Activated naive CD4-positive, alpha-beta T cell treated with anti-CD3 and anti-CD28 coated beads, Interleukin-2, amount 10 ng/mL, durations not matched to agents 7 days and 5 days (primary cell): Measurements from ENCODE around the gene CCDC175.

ENCODE experiments used
- CTCF ChIA-PET: fragments of 350-600 bp; sonication (Branson Sonifier 250); formaldehyde crosslinking; loops from one replicate; lab custom pipeline; 2021; ENCODE audit warnings: antibody characterized with exemption; lab: Charles Lee
- DNase-seq: peaks from one replicate; pipeline ENCODE4 v3.0.0-alpha.2; 2020
- H3K27ac Mint-ChIP-seq: one replicate; pipeline ENCODE4 v1.8.0; 2021; ENCODE audit warnings: mild to moderate bottlenecking, moderate library complexity, mixed read lengths
- H3K27me3 Mint-ChIP-seq: one replicate; pipeline ENCODE4 v1.8.0; 2021; ENCODE audit warnings: mild to moderate bottlenecking, mixed read lengths
- H3K36me3 Mint-ChIP-seq: one replicate; pipeline ENCODE4 v1.8.0; 2021; ENCODE audit warnings: mixed read lengths
- H3K4me1 Mint-ChIP-seq: one replicate; pipeline ENCODE4 v1.8.0; 2021; ENCODE audit warnings: mixed read lengths
- H3K4me3 Mint-ChIP-seq: one replicate; pipeline ENCODE4 v1.8.0; 2021; ENCODE audit warnings: mild to moderate bottlenecking, moderate library complexity, mixed read lengths
- H3K9me3 Mint-ChIP-seq: one replicate; pipeline ENCODE4 v1.8.0; 2021; ENCODE audit warnings: mixed read lengths

CCDC175 gene

GRCh38 chr14:59570122-59570521 is 6.5 kb downstream of the CCDC175 start:
- CTCF ChIA-PET, result no interaction called here
- DNase-seq, result no peak

GRCh38 chr14:59566725-59567124 is 9.9 kb downstream of the CCDC175 start:
- Mint-ChIP-seq H3K36me3 (no peaks in the 10 kb centered on the region), H3K4me1 (no peaks in the 10 kb centered on the region), H3K4me3 (no peak overlapping the region), H3K9me3 (no peaks in the 10 kb centered on the region), H3K27ac (no peak overlapping the region), H3K27me3 (peaks cover 40% of the 10 kb centered on the region)
- CTCF ChIA-PET, result no interaction called here
- no peak for DNase-seq

More at GRCh38 chr14:59570122-59570521, 6.5 kb downstream of the CCDC175 start:
- Mint-ChIP-seq H3K4me3 (no peak overlapping the region), H3K9me3 (no peaks in the 10 kb centered on the region), H3K4me1 (no peaks in the 10 kb centered on the region), H3K27me3 (peaks cover 43% of the 10 kb centered on the region), H3K36me3 (no peaks in the 10 kb centered on the region), H3K27ac (no peak overlapping the region)

GRCh38 chr14:59566296-59566695 is 10.3 kb downstream of the CCDC175 start:
- Mint-ChIP-seq H3K9me3 (no peaks in the 10 kb centered on the region), H3K4me3 (no peak overlapping the region), H3K27me3 (peaks cover 39% of the 10 kb centered on the region), H3K36me3 (no peaks in the 10 kb centered on the region), H3K27ac (no peak overlapping the region), H3K4me1 (no peaks in the 10 kb centered on the region)
- CTCF ChIA-PET, result no interaction called here
- DNase-seq, result no peak

GRCh38 chr14:59565087-59565486 is 11.5 kb downstream of the CCDC175 start:
- peaks cover 30% of the 10 kb centered on the region for H3K27me3 Mint-ChIP-seq
- no peak overlapping the region for H3K27ac Mint-ChIP-seq
- no peaks in the 10 kb centered on the region for H3K9me3 Mint-ChIP-seq
- no peak for DNase-seq
- no peaks in the 10 kb centered on the region for H3K4me1 Mint-ChIP-seq
- H3K36me3 Mint-ChIP-seq, result no peaks in the 10 kb centered on the region
- no peak overlapping the region for H3K4me3 Mint-ChIP-seq
- CTCF ChIA-PET, result interaction anchor here (1.3 kb wide), 1 partner anchor 12 kb away, joined by 4 read pairs; no protein-coding TSS in a partner anchor

GRCh38 chr14:59564366-59564765 is 12.2 kb downstream of the CCDC175 start:
- H3K4me3 Mint-ChIP-seq, result no peak overlapping the region
- CTCF ChIA-PET, result no interaction called here
- DNase-seq, result no peak
- H3K4me1 Mint-ChIP-seq, result no peaks in the 10 kb centered on the region
- H3K27me3 Mint-ChIP-seq, result peaks cover 30% of the 10 kb centered on the region
- H3K9me3 Mint-ChIP-seq, result no peaks in the 10 kb centered on the region
- no peaks in the 10 kb centered on the region for H3K36me3 Mint-ChIP-seq
- no peak overlapping the region for H3K27ac Mint-ChIP-seq

GRCh38 chr14:59547310-59547709 is 29.3 kb downstream of the CCDC175 start:
- H3K4me1 Mint-ChIP-seq, result no peaks in the 10 kb centered on the region
- DNase-seq, result no peak
- H3K27me3 Mint-ChIP-seq, result peaks cover 9% of the 10 kb centered on the region
- H3K27ac Mint-ChIP-seq, result no peak overlapping the region
- CTCF ChIA-PET, result no interaction called here
- H3K36me3 Mint-ChIP-seq, result no peaks in the 10 kb centered on the region
- H3K9me3 Mint-ChIP-seq, result no peaks in the 10 kb centered on the region
- no peak overlapping the region for H3K4me3 Mint-ChIP-seq

- Mint-ChIP-seq H3K27me3 (no peaks in the 10 kb centered on the region), H3K36me3 (no peaks in the 10 kb centered on the region), H3K27ac (no peak overlapping the region), H3K9me3 (no peaks in the 10 kb centered on the region), H3K4me1 (no peaks in the 10 kb centered on the region), H3K4me3 (no peak overlapping the region)
- DNase-seq, result no peak
- CTCF ChIA-PET, result interaction anchor here (0.7 to 1.2 kb wide), 3 partner anchors 8 to 1073 kb away, joined by 3 read pairs; no protein-coding TSS in a partner anchor
Observed at GRCh38 chr14:59543873-59544272, 32.7 kb downstream of the CCDC175 start.

GRCh38 chr14:59541731-59542130 is 34.9 kb downstream of the CCDC175 start:
- CTCF ChIA-PET, result interaction anchor here (0.6 kb wide), 1 partner anchor 20 kb away, joined by 3 read pairs; no protein-coding TSS in a partner anchor
- no peaks in the 10 kb centered on the region for H3K4me1 Mint-ChIP-seq
- H3K4me3 Mint-ChIP-seq, result no peak overlapping the region
- no peaks in the 10 kb centered on the region for H3K27me3 Mint-ChIP-seq
- no peaks in the 10 kb centered on the region for H3K36me3 Mint-ChIP-seq
- no peak for DNase-seq
- no peaks in the 10 kb centered on the region for H3K9me3 Mint-ChIP-seq
- H3K27ac Mint-ChIP-seq, result no peak overlapping the region

GRCh38 chr14:59540852-59541251 is 35.8 kb downstream of the CCDC175 start:
- Mint-ChIP-seq H3K9me3 (no peaks in the 10 kb centered on the region), H3K4me3 (no peak overlapping the region), H3K27ac (no peak overlapping the region), H3K36me3 (no peaks in the 10 kb centered on the region), H3K4me1 (no peaks in the 10 kb centered on the region), H3K27me3 (no peaks in the 10 kb centered on the region)
- DNase-seq, result no peak
- CTCF ChIA-PET, result no interaction called here

- Mint-ChIP-seq H3K27me3 (no peaks in the 10 kb centered on the region), H3K36me3 (no peaks in the 10 kb centered on the region), H3K9me3 (no peaks in the 10 kb centered on the region), H3K27ac (no peak overlapping the region), H3K4me3 (no peak overlapping the region), H3K4me1 (no peaks in the 10 kb centered on the region)
- CTCF ChIA-PET, result no interaction called here
- DNase-seq, result no peak
Observed at GRCh38 chr14:59538936-59539335, 37.7 kb downstream of the CCDC175 start.

- Mint-ChIP-seq H3K27ac (no peak overlapping the region), H3K4me1 (no peaks in the 10 kb centered on the region), H3K4me3 (no peak overlapping the region), H3K9me3 (no peaks in the 10 kb centered on the region), H3K27me3 (no peaks in the 10 kb centered on the region), H3K36me3 (no peaks in the 10 kb centered on the region)
- CTCF ChIA-PET, result no interaction called here
- DNase-seq, result no peak
Observed at GRCh38 chr14:59537476-59537875, 39.1 kb downstream of the CCDC175 start.

GRCh38 chr14:59534361-59534987 is 42.1 kb downstream of the CCDC175 start:
- Mint-ChIP-seq H3K4me3 (no peak overlapping the region), H3K27me3 (peaks cover 8% of the 10 kb centered on the region), H3K9me3 (no peaks in the 10 kb centered on the region), H3K4me1 (no peaks in the 10 kb centered on the region), H3K27ac (no peak overlapping the region), H3K36me3 (no peaks in the 10 kb centered on the region)
- CTCF ChIA-PET, result no interaction called here
- no peak for DNase-seq

- Mint-ChIP-seq H3K4me3 (no peak overlapping the region), H3K4me1 (no peaks in the 10 kb centered on the region), H3K27ac (no peak overlapping the region), H3K36me3 (no peaks in the 10 kb centered on the region), H3K9me3 (no peaks in the 10 kb centered on the region), H3K27me3 (peaks cover 21% of the 10 kb centered on the region)
- CTCF ChIA-PET, result no interaction called here
- DNase-seq, result no peak
Observed at GRCh38 chr14:59532419-59532818, 44.2 kb downstream of the CCDC175 start.

- no peaks in the 10 kb centered on the region for H3K9me3 Mint-ChIP-seq
- no peak overlapping the region for H3K27ac Mint-ChIP-seq
- CTCF ChIA-PET, result no interaction called here
- H3K27me3 Mint-ChIP-seq, result peaks cover 26% of the 10 kb centered on the region
- no peak overlapping the region for H3K4me3 Mint-ChIP-seq
- no peaks in the 10 kb centered on the region for H3K36me3 Mint-ChIP-seq
- no peak for DNase-seq
- no peaks in the 10 kb centered on the region for H3K4me1 Mint-ChIP-seq
Observed at GRCh38 chr14:59530349-59530748, 46.3 kb downstream of the CCDC175 start.

- no peaks in the 10 kb centered on the region for H3K36me3 Mint-ChIP-seq
- no peaks in the 10 kb centered on the region for H3K9me3 Mint-ChIP-seq
- no peak for DNase-seq
- no peak overlapping the region for H3K4me3 Mint-ChIP-seq
- CTCF ChIA-PET, result no interaction called here
- H3K27ac Mint-ChIP-seq, result no peak overlapping the region
- peaks cover 26% of the 10 kb centered on the region for H3K27me3 Mint-ChIP-seq
- H3K4me1 Mint-ChIP-seq, result no peaks in the 10 kb centered on the region
Observed at GRCh38 chr14:59529189-59529588, 47.4 kb downstream of the CCDC175 start.
